Kidney epithelial cell (primary cell): Measurements from ENCODE around the gene WNT10A. TPM values are rescaled to one million over a fixed set of nuclear protein-coding genes. Genes with fewer than 3 reads are reported as not detected.

Experiments used
- total RNA-seq: library from RNA; depleted of rRNA; stranded (reverse); fragments of >200 nt; gene quantifications from 2 replicates; pipeline ENCODE4 v1.2.3, GENCODE V29; 2015

The WNT10A gene
- total RNA-seq, 1 donor from 2014 or later: 7.1 TPM

Other genes starting within 250 kb of the WNT10A start
- gene ZNF142, start 221.2 kb upstream of the WNT10A start, total RNA-seq: 22.6 and 49.0 TPM in 2 replicates
- gene BCS1L, start 221.2 kb upstream of the WNT10A start, total RNA-seq: 36.2 and 36.4 TPM in 2 replicates
- gene RNF25, start 208.8 kb upstream of the WNT10A start, total RNA-seq: 27.3 and 31.6 TPM in 2 replicates
- gene STK36, start 208.8 kb upstream of the WNT10A start, total RNA-seq: 30.0 and 49.3 TPM in 2 replicates
- 17.3 and 27.5 TPM in 2 replicates for gene TTLL4, start 170.0 kb upstream of the WNT10A start, total RNA-seq
- gene CYP27A1, start 98.7 kb upstream of the WNT10A start, total RNA-seq: 25.3 and 32.0 TPM in 2 replicates
- gene PRKAG3, start 49.0 kb upstream of the WNT10A start, total RNA-seq: not detected in 2 replicates
- 1.2 and 1.6 TPM in 2 replicates for gene WNT6, start 21.0 kb upstream of the WNT10A start, total RNA-seq
- gene CDK5R2, start 78.8 kb downstream of the WNT10A start, total RNA-seq: 0.14 and 0.21 TPM in 2 replicates
- not detected in 2 replicates for gene FEV, start 104.3 kb downstream of the WNT10A start, total RNA-seq
- not detected in 2 replicates for gene CRYBA2, start 112.6 kb downstream of the WNT10A start, total RNA-seq
- gene CFAP65, start 160.7 kb downstream of the WNT10A start, total RNA-seq: 0.07 TPM in 1 of 2 replicates, not detected in the other
- gene IHH, start 180.1 kb downstream of the WNT10A start, total RNA-seq: not detected in 2 replicates